ENCODE data around the gene ABRACL.

GRCh38 chr6:139047677-139048076, 19.1 kb downstream of the ABRACL start:
- TF ChIP-seq CTCF (IDR thresholded peaks at IDR 0.05) (no peak), EP300 (IDR thresholded peaks at IDR 0.05) (no peak), POLR2A (IDR thresholded peaks at IDR 0.05; ENCODE audit: low read depth) (no peak)

Measured in esophagus muscularis mucosa (tissue), 4 donors.